ENCODE results near the gene IMMP1L. TPM values are rescaled to one million over a fixed set of nuclear protein-coding genes. Genes with fewer than 3 reads are reported as not detected.

IMMP1L gene
- total RNA-seq, 1 donor from 2014 or later = 12.5 TPM

GRCh38 chr11:31383116-31383515, 126.3 kb downstream of the IMMP1L start:
- no peak for ATAC-seq

Other genes starting within 250 kb of the IMMP1L start
- not detected for gene DCDC1, start 139.9 kb downstream of the IMMP1L start, total RNA-seq
- 8.4 TPM for gene DNAJC24, start 139.8 kb downstream of the IMMP1L start, total RNA-seq
- 15.1 TPM for gene ELP4, start 145 bp upstream of the IMMP1L start, total RNA-seq